HepG2 (cell line): Measurements from ENCODE around the gene FZD4.

Experiments used
- CBX5 ChIP-seq: sonication (generic); formaldehyde crosslinking; IDR thresholded peaks from 2 replicates; pipeline ENCODE4 v1.4.0; 2020; ENCODE audit warnings: missing genetic modification reagents, borderline replicate concordance
- CHD2 ChIP-seq: IDR thresholded peaks from 2 replicates; pipeline ENCODE4 v1.6.1; 2011; ENCODE audit warnings: low read depth, low read length, improper control_type of control experiment
- E2F1 ChIP-seq: sonication (generic); formaldehyde crosslinking; IDR thresholded peaks from 2 replicates; pipeline ENCODE4 v1.5.0; 2020; ENCODE audit warnings: missing genetic modification reagents
- HOXA7 ChIP-seq: sonication (generic); formaldehyde crosslinking; IDR thresholded peaks from 2 replicates; pipeline ENCODE4 v1.8.1; 2022; ENCODE audit warnings: mild to moderate bottlenecking, missing genetic modification reagents, moderate library complexity
- HOXD1 ChIP-seq: sonication (generic); formaldehyde crosslinking; IDR thresholded peaks from 2 replicates; pipeline ENCODE4 v1.5.0; 2020; ENCODE audit warnings: missing genetic modification reagents
- IRF9 ChIP-seq: sonication (generic); formaldehyde crosslinking; IDR thresholded peaks from 2 replicates; pipeline ENCODE4 v1.8.0; 2022; ENCODE audit warnings: missing genetic modification reagents, mild to moderate bottlenecking, borderline replicate concordance
- MYNN ChIP-seq: sonication (generic); formaldehyde crosslinking; IDR thresholded peaks from 2 replicates; pipeline ENCODE4 v1.4.0; 2020; ENCODE audit warnings: mild to moderate bottlenecking, low read depth, missing genetic modification reagents
- NFRKB ChIP-seq: fragments of 450-650 bp; IDR thresholded peaks from 2 replicates; pipeline ENCODE4 v1.6.1; 2017
- RAD21 ChIP-seq: fragments of 450-650 bp; formaldehyde crosslinking; IDR thresholded peaks from 2 replicates; pipeline ENCODE4 v1.5.0; 2020; ENCODE audit warnings: mild to moderate bottlenecking
- RCOR2 ChIP-seq: IDR thresholded peaks from 2 replicates; pipeline ENCODE4 v1.6.1; 2016; ENCODE audit warnings: missing biosample characterization, missing genetic modification reagents
- SMC3 ChIP-seq: IDR thresholded peaks from 2 replicates; pipeline ENCODE4 v1.6.1; 2011; ENCODE audit warnings: low read length, improper control_type of control experiment
- THYN1 ChIP-seq: sonication (generic); formaldehyde crosslinking; IDR thresholded peaks from 2 replicates; pipeline ENCODE4 v1.8.1; 2023; ENCODE audit warnings: low read depth, mild to moderate bottlenecking, moderate library complexity, missing genetic modification reagents, borderline replicate concordance
- ZNF274 ChIP-seq: sonication (generic); formaldehyde crosslinking; IDR thresholded peaks from 2 replicates; pipeline ENCODE4 v1.5.1; 2020; ENCODE audit warnings: mild to moderate bottlenecking, missing genetic modification reagents
- ZNF691 ChIP-seq: sonication (generic); formaldehyde crosslinking; IDR thresholded peaks from 2 replicates; pipeline ENCODE4 v1.4.0; 2020; ENCODE audit warnings: missing genetic modification reagents, low read depth, mild to moderate bottlenecking, borderline replicate concordance

GRCh38 chr11:87002918-87003317, 47.7 kb upstream of the FZD4 start:
- TF ChIP-seq RCOR2 (peak; percentile 62; the same call in 1 of the 2 replicates), HOXA7 (CRISPR knock-in tag) (no peak), CHD2 (no peak), IRF9 (no peak), ZNF274 (no peak), CBX5 (CRISPR knock-in tag) (no peak), MYNN (CRISPR knock-in tag) (no peak), E2F1 (CRISPR knock-in tag) (no peak), SMC3 (no peak), THYN1 (no peak), ZNF691 (no peak), HOXD1 (no peak), NFRKB (no peak), RAD21 (no peak)
